NB4 (cell line): ENCODE measurements around the gene PLA2G4B.

Experiments
- CTCF ChIP-seq: IDR thresholded peaks from one replicate; pipeline ENCODE4 v1.5.1; 2012; ENCODE audit warnings: low read depth, low read length
- MAX ChIP-seq: IDR thresholded peaks from 2 replicates; pipeline ENCODE4 v1.6.1; 2011; ENCODE audit warnings: low read depth, low read length
- MYC ChIP-seq: IDR thresholded peaks from 2 replicates; pipeline ENCODE4 v1.6.1; 2011; ENCODE audit warnings: low read depth, low read length
- POLR2A ChIP-seq: IDR thresholded peaks from 2 replicates; pipeline ENCODE4 v1.6.1; 2011; ENCODE audit warnings: mild to moderate bottlenecking; ENCODE audit not compliant: insufficient read length; ENCODE audit errors: extremely low read depth

GRCh38 chr15:41881550-41881919 lies 42.9 kb downstream of the PLA2G4B start:
- TF ChIP-seq POLR2A (no peak), CTCF (no peak), MAX (no peak), MYC (no peak)
